Measurements from ENCODE around the gene PSG4. TPM values are rescaled to one million over a fixed set of nuclear protein-coding genes. Genes with fewer than 3 reads are reported as not detected.
"Not testable (repeated sequence)": the region's sequence is repeated elsewhere in the genome, so short reads cannot be mapped to it uniquely, and the experiment has no call there.

Gene PSG4
- not detected in 2 replicates for total RNA-seq
- long read RNA-seq, result 0 reads

DNA sequence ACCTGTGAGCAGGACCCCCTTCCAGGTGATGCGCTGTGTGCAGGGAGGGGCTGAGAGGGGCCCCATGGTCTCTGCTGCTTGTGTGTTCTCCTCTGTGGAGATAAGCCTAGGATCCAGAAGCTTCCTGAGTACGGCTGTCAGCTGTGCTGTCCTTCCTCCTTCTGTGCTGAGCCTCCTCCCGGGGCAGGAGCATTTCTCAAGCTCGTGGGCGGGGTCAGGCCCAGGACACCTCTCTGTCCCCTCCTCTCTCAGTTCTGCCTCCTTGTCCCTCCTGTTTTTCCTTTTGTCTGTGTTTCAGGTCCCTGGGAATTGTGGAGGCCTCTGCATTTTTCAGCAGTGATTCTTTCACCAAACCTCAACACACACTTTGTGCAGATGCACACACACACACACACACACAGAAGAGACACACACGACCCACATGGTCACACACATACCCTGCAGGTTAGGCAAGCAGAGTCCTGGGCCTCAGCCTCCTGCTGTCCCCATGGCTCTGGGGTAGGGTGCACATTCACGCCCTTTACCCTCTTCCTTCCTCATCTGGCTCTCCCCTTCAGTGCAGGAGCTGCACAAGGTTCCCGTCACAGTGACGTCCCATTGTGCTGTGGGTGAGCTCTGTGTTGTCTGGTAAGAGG, at the start of gene PSG4:
PSG4 (minus strand) TSS at position 168 of the 635 bp plus-strand sequence; CDS start at position 66, 102 bp downstream.
- not testable (repeated sequence) for DNase-seq (ENCODE audit: low spot score, unreplicated experiment); H3K9me3 Mint-ChIP-seq (ENCODE audit: low read depth); H3K27me3 Mint-ChIP-seq; H3K27ac Mint-ChIP-seq; H3K4me3 Mint-ChIP-seq (ENCODE audit: low read depth); H3K4me1 Mint-ChIP-seq (ENCODE audit: low read depth); H3K36me3 Mint-ChIP-seq (ENCODE audit: insufficient read depth)

DNA sequence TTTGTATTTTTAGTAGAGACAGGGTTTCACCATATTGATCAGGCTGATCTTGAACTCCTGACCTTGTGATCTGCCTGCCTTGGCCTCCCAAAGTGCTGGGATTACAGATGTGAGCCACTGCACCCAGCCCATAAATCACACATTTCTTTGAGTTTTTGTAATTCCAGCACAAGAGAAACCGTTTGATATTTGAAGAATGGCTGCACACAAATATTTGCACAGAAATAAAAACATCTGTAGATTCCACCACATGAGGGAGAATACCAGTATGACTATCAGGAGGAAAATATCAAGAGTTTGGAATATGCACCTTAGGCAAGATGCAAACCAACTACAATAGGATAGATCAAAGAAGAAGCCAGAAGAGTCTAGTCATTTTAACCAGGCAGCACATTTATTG, 46.0 kb upstream of the PSG4 start:
- not testable (repeated sequence) for DNase-seq (ENCODE audit: low spot score, unreplicated experiment); H3K4me3 Mint-ChIP-seq (ENCODE audit: low read depth); H3K36me3 Mint-ChIP-seq (ENCODE audit: insufficient read depth); H3K27ac Mint-ChIP-seq; H3K27me3 Mint-ChIP-seq; H3K4me1 Mint-ChIP-seq (ENCODE audit: low read depth)
- peaks cover 21% of the 10 kb centered on the region for H3K9me3 Mint-ChIP-seq (ENCODE audit: low read depth)

DNA sequence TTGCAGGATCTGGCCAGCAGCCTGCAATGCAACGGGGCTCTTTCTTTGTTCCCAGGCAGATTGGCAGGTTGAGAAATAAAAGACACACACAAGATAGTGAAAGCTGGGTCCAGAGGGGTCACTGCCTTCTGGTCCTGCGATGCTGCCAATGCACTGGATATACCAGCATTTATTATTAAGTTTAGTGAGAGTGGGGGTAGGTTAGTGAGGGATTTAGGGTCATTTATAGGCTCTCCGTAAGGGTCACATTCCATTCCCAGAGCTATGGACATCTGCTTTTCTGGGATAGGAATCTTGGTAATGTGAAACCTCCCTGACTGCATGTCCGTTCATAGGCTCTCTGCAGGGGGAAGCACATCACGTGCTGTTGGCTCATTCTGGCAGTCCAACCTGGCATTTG, 44.9 kb upstream of the PSG4 start:
- not testable (repeated sequence) for H3K36me3 Mint-ChIP-seq (ENCODE audit: insufficient read depth); H3K4me3 Mint-ChIP-seq (ENCODE audit: low read depth); H3K27me3 Mint-ChIP-seq; DNase-seq (ENCODE audit: low spot score, unreplicated experiment); H3K4me1 Mint-ChIP-seq (ENCODE audit: low read depth); H3K27ac Mint-ChIP-seq
- peaks cover 21% of the 10 kb centered on the region for H3K9me3 Mint-ChIP-seq (ENCODE audit: low read depth)

DNA sequence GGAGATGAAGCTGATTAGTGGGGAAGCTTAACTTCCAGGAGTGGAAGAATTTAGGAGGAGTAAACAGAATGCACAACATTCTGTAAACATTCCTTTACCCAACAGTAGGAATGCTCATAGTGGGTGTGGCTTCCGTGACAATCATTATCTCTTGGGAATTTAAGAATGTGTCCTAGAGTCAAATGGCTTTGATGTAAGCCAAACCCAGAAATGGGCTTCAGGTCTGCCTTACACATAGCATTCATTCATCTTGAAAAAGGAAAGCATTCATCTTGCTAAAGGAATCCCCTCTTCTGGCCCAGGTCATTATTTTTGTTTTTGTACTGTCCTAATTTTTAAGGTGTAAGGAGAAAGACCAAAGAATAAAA, 43.2 kb upstream of the PSG4 start:
- H3K4me1 Mint-ChIP-seq (ENCODE audit: low read depth); H3K4me3 Mint-ChIP-seq (ENCODE audit: low read depth); DNase-seq (ENCODE audit: low spot score, unreplicated experiment); H3K36me3 Mint-ChIP-seq (ENCODE audit: insufficient read depth); H3K27ac Mint-ChIP-seq; H3K27me3 Mint-ChIP-seq: not testable (repeated sequence)
- peaks cover 15% of the 10 kb centered on the region for H3K9me3 Mint-ChIP-seq (ENCODE audit: low read depth)

DNA sequence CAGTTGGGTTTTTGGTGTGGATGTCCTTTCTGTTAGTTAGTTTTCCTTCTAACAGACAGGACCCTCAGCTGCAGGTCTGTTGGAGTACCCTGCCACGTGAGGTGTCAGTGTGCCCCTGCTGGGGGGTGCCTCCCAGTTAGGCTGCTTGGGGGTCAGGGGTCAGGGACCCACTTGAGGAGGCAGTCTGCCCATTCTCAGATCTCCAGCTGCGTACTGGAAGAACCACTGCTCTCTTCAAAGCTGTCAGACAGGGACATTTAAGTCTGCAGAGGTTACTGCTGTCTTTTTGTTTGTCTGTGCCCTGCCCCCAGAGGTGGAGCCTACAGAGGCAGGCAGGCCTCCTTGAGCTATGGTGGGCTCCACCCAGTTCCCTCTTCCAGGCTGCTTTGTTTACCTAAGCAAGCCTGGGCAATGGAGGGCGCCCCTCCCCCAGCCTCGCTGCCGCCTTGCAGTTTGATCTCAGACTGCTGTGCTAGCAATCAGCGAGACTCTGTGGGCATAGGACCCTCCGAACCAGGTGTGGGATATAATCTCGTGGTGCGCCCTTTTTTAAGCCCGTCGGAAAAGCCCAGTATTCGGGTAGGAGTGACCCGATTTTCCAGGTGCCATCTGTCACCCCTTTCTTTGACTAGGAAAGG, 41.9 kb upstream of the PSG4 start:
- DNase-seq (ENCODE audit: low spot score, unreplicated experiment); H3K36me3 Mint-ChIP-seq (ENCODE audit: insufficient read depth); H3K27ac Mint-ChIP-seq; H3K4me3 Mint-ChIP-seq (ENCODE audit: low read depth); H3K27me3 Mint-ChIP-seq; H3K4me1 Mint-ChIP-seq (ENCODE audit: low read depth): not testable (repeated sequence)
- H3K9me3 Mint-ChIP-seq (ENCODE audit: low read depth), result peaks cover 15% of the 10 kb centered on the region

DNA sequence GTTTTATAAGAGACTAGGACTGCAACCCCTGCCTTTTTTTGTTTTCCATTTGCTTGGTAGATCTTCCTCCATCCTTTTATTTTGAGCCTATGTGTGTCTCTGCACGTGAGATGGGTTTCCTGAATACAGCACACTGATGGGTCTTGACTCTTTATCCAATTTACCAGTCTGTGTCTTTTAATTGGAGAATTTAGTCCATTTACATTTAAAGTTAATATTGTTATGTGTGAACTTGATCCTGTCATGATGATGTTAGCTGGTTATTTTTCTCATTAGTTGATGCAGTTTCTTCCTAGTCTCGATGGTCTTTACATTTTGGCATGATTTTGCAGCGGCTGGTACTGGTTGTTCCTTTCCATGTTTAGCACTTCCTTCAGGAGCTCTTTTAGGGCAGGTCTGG, 40.4 kb upstream of the PSG4 start:
- H3K36me3 Mint-ChIP-seq (ENCODE audit: insufficient read depth); H3K27me3 Mint-ChIP-seq; H3K27ac Mint-ChIP-seq; DNase-seq (ENCODE audit: low spot score, unreplicated experiment); H3K4me1 Mint-ChIP-seq (ENCODE audit: low read depth); H3K4me3 Mint-ChIP-seq (ENCODE audit: low read depth): not testable (repeated sequence)
- peaks cover 17% of the 10 kb centered on the region for H3K9me3 Mint-ChIP-seq (ENCODE audit: low read depth)

GRCh38 chr19:43242211-43242610, 36.8 kb upstream of the PSG4 start:
- H3K27me3 Mint-ChIP-seq; DNase-seq (ENCODE audit: low spot score, unreplicated experiment); H3K4me1 Mint-ChIP-seq (ENCODE audit: low read depth); H3K4me3 Mint-ChIP-seq (ENCODE audit: low read depth); H3K27ac Mint-ChIP-seq; H3K36me3 Mint-ChIP-seq (ENCODE audit: insufficient read depth): not testable (repeated sequence)
- peaks cover 22% of the 10 kb centered on the region for H3K9me3 Mint-ChIP-seq (ENCODE audit: low read depth)

DNA sequence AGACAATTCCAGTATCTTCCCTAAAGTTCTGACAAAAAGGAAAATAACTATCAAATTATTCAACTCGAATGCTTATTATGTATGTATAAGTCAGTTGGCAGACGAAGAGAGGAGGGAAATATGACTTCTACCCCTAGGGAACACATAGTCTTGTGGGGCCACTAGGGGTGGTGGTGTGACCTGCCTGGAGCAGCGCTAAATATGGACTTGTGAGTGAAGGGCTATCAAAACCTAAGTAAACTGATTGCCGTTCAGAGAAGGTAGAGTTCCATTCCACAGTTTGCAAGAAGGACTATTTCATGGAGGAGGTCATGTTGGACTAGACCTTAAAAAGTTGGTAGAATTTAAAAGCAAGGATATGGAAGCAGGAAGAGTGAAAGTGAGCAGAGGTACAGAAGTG, 32.8 kb upstream of the PSG4 start:
- not testable (repeated sequence) for H3K36me3 Mint-ChIP-seq (ENCODE audit: insufficient read depth); H3K27me3 Mint-ChIP-seq; H3K4me1 Mint-ChIP-seq (ENCODE audit: low read depth); DNase-seq (ENCODE audit: low spot score, unreplicated experiment); H3K4me3 Mint-ChIP-seq (ENCODE audit: low read depth); H3K27ac Mint-ChIP-seq
- peaks cover 22% of the 10 kb centered on the region for H3K9me3 Mint-ChIP-seq (ENCODE audit: low read depth)

DNA sequence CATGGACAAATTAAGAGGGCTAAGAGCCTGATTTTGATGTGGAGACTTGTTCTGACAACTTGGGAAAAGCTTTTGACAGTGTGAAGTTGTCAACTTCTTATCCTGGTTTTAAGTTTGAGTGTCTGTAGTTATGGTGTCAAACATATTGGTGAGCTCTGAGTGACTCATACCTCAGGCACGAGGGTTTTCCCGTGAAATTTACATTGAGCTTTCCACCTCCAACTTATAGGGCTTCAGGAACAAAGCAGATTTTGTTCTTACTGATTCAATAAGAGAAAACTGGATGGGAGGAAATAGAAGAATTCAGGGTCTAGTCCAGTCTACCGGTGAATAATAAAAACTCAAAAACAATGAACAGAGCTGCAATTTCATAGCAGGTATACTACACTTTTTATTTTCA, 30.2 kb upstream of the PSG4 start:
- not testable (repeated sequence) for H3K27ac Mint-ChIP-seq; H3K4me1 Mint-ChIP-seq (ENCODE audit: low read depth); DNase-seq (ENCODE audit: low spot score, unreplicated experiment); H3K36me3 Mint-ChIP-seq (ENCODE audit: insufficient read depth); H3K27me3 Mint-ChIP-seq; H3K4me3 Mint-ChIP-seq (ENCODE audit: low read depth)
- peaks cover 13% of the 10 kb centered on the region for H3K9me3 Mint-ChIP-seq (ENCODE audit: low read depth)

DNA sequence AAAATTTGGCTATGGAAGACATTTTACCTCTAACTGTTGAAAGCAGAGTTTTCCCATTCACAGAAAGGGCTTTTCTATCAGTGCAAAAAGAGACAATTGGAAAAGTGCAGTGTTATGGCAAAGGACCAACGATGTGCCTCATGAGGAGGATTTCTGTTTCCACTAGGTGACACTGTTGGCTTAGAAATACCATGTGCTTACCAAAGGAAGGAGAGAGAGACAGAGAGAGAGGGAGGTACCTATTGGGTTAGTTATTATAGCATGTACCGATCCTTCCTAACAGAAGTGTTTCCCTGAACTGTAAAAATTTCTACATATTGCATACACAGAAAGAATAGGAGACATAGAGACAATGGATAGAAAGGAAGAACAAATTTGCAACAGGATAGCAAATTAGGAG, 23.9 kb upstream of the PSG4 start:
- H3K4me3 Mint-ChIP-seq (ENCODE audit: low read depth), result no peak overlapping the region
- H3K27me3 Mint-ChIP-seq, result no peaks in the 10 kb centered on the region
- no peak for TF ChIP-seq CTCF (IDR thresholded peaks at IDR 0.05; ENCODE audit: unreplicated experiment)
- no peaks in the 10 kb centered on the region for H3K36me3 Mint-ChIP-seq (ENCODE audit: insufficient read depth)
- no peak overlapping the region for H3K27ac Mint-ChIP-seq
- no peak for DNase-seq (ENCODE audit: low spot score, unreplicated experiment)
- no peaks in the 10 kb centered on the region for H3K4me1 Mint-ChIP-seq (ENCODE audit: low read depth)
- peaks cover 4% of the 10 kb centered on the region for H3K9me3 Mint-ChIP-seq (ENCODE audit: low read depth)

DNA sequence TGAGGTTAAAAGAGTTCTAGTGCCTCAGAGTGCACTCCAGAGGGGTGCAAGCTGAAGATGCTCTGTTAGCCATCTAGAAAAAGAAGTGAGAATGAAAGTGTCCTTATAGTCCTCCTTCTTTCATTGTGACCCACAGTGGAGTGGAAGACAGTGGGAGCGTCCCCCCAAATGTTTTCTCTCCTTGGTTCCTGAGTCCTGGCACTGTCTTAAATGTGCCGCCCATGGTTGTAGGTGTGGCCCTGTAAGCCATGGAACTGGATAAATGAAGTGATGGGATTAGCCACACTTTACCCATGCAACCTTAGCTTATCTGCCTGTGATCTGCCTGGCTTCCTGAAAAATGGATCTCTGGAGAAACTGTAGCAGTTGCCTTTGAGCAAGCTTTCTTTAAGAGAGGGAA, 23.3 kb upstream of the PSG4 start:
- DNase-seq (ENCODE audit: low spot score, unreplicated experiment); H3K4me3 Mint-ChIP-seq (ENCODE audit: low read depth); H3K27ac Mint-ChIP-seq; H3K36me3 Mint-ChIP-seq (ENCODE audit: insufficient read depth); H3K9me3 Mint-ChIP-seq (ENCODE audit: low read depth); H3K27me3 Mint-ChIP-seq; H3K4me1 Mint-ChIP-seq (ENCODE audit: low read depth): not testable (repeated sequence)

GRCh38 chr19:43226986-43227385, 21.5 kb upstream of the PSG4 start:
- H3K4me1 Mint-ChIP-seq (ENCODE audit: low read depth); DNase-seq (ENCODE audit: low spot score, unreplicated experiment); H3K27me3 Mint-ChIP-seq; H3K9me3 Mint-ChIP-seq (ENCODE audit: low read depth); H3K27ac Mint-ChIP-seq; H3K36me3 Mint-ChIP-seq (ENCODE audit: insufficient read depth); H3K4me3 Mint-ChIP-seq (ENCODE audit: low read depth): not testable (repeated sequence)

All from progenitor cell of endocrine pancreas (in vitro differentiated cells).